ENCODE results near the gene GLUL. TPM values are rescaled to one million over a fixed set of nuclear protein-coding genes. Genes with fewer than 3 reads are reported as not detected.

Gene GLUL
- total RNA-seq, 1 experiment from 2014 or later: 348 TPM

- Histone ChIP-seq H4K20me1 (ENCODE audit: insufficient read depth) (no peaks in the 10 kb centered on the region), H3F3A (ENCODE audit: insufficient read depth, low read depth) (no peaks in the 10 kb centered on the region), H3K9me2 (ENCODE audit: insufficient read depth) (no peaks in the 10 kb centered on the region), H3K27ac (no peak overlapping the region), H3K9me3 (ENCODE audit: insufficient read depth, low read depth) (no peaks in the 10 kb centered on the region), H3K36me3 (ENCODE audit: low read depth) (no peaks in the 10 kb centered on the region), H3K4me3 (no peak overlapping the region), H3K4me2 (no peak overlapping the region), H2AFZ (no peak overlapping the region), H3K79me2 (ENCODE audit: low read depth) (no peaks in the 10 kb centered on the region), H3K27me3 (ENCODE audit: insufficient read depth, low read depth) (no peaks in the 10 kb centered on the region), H3K4me1 (replicated peaks; ENCODE audit: insufficient read depth) (no peaks in the 10 kb centered on the region)
- no peak for TF ChIP-seq EZH2 (IDR thresholded peaks at IDR 0.05; ENCODE audit: low read depth)
- no peak for TF ChIP-seq CTCF (conservative IDR thresholded peaks at IDR 0.05)
- POLR2A ChIA-PET (ENCODE audit: unreplicated experiment): interaction anchor here (0.7 kb wide), 1 partner anchor 26 kb away, joined by 3 read pairs; no protein-coding TSS in a partner anchor
- no TSS peak for BruUV-seq (replicated peaks)
- CTCF ChIA-PET: no interaction called here
- intact Hi-C loops (cut with micrococcal nuclease; ENCODE audit: unreplicated experiment): no loop called here
- no peak for DNase-seq
Measured at GRCh38 chr1:182332261-182333060, 59.1 kb downstream of the GLUL start.

Other genes starting within 250 kb of the GLUL start
- not detected in 2 replicates for gene TEDDM1, start 8.9 kb upstream of the GLUL start, total RNA-seq (2021)
- not detected in 2 replicates for gene RGSL1, start 58.4 kb upstream of the GLUL start, total RNA-seq (2021)
- 4.9 and 6.3 TPM in 2 replicates for gene RNASEL, start 197.5 kb upstream of the GLUL start, total RNA-seq (2021)
- 0.25 TPM in 1 of 2 replicates, not detected in the other for gene RGS16, start 212.6 kb upstream of the GLUL start, total RNA-seq (2021)

Data from PC-9 (cell line).